ENCODE measurements around the gene SPAG9. TPM values are rescaled to one million over a fixed set of nuclear protein-coding genes. Genes with fewer than 3 reads are reported as not detected.

The SPAG9 gene
- total and polyA plus RNA-seq, 2 donors from 2014 or later = 15.4 to 93.3 TPM

- DNase-seq = peak in 1 of 5 donors; percentile 14
- Histone ChIP-seq H3K4me1 (ENCODE audit: control insufficient read depth in 2 of 3, insufficient read depth in 2 of 3, low read depth in 1 of 3, low read length in 3 of 3) (peaks cover 0 to 6% (median 6%) of the 10 kb centered on the region in 3 donors), H3K9ac (ENCODE audit: low read length in 3 of 3) (no peak overlapping the region), H3K4me3 (ENCODE audit: low read length in 3 of 3) (no peak overlapping the region), H3K36me3 (ENCODE audit: control insufficient read depth in 2 of 3, insufficient read depth in 3 of 3, low read length in 3 of 3) (no peaks in the 10 kb centered on the region), H3K9me3 (ENCODE audit: control insufficient read depth in 2 of 3, insufficient read depth in 1 of 3, low read length in 3 of 3) (no peaks in the 10 kb centered on the region), H3K27me3 (ENCODE audit: control insufficient read depth, insufficient read depth, low read length) (no peaks in the 10 kb centered on the region), H3K27ac (ENCODE audit: low read depth in 2 of 2, low read length in 2 of 2) (no peak overlapping the region)
- FAIRE-seq = no peak
- intact Hi-C loops (cut with DNase I) = no loop called here
- TF ChIP-seq, protein P1, sequence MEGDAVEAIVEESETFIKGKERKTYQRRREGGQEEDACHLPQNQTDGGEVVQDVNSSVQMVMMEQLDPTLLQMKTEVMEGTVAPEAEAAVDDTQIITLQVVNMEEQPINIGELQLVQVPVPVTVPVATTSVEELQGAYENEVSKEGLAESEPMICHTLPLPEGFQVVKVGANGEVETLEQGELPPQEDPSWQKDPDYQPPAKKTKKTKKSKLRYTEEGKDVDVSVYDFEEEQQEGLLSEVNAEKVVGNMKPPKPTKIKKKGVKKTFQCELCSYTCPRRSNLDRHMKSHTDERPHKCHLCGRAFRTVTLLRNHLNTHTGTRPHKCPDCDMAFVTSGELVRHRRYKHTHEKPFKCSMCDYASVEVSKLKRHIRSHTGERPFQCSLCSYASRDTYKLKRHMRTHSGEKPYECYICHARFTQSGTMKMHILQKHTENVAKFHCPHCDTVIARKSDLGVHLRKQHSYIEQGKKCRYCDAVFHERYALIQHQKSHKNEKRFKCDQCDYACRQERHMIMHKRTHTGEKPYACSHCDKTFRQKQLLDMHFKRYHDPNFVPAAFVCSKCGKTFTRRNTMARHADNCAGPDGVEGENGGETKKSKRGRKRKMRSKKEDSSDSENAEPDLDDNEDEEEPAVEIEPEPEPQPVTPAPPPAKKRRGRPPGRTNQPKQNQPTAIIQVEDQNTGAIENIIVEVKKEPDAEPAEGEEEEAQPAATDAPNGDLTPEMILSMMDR (IDR thresholded peaks at IDR 0.05; ENCODE audit: borderline replicate concordance, extremely low read depth, insufficient read depth) = no peak
Observed at GRCh38 chr17:51050291-51051033, 70.2 kb downstream of the SPAG9 start.

- H3K36me3 ChIP-seq (ENCODE audit: control insufficient read depth in 2 of 3, insufficient read depth in 3 of 3, low read length in 3 of 3) = no peaks in the 10 kb centered on the region
- intact Hi-C loops (cut with DNase I) = no loop called here
- DNase-seq (peak; percentile 78 to 99 (median 95)), FAIRE-seq (peak; percentile 84)
- H3K27ac ChIP-seq (ENCODE audit: low read depth in 2 of 2, low read length in 2 of 2) = peak overlapping the region in 1 of 2 donors; percentile 73
- H3K9me3 ChIP-seq (ENCODE audit: control insufficient read depth in 2 of 3, insufficient read depth in 1 of 3, low read length in 3 of 3) = no peaks in the 10 kb centered on the region
- no peaks in the 10 kb centered on the region for H3K27me3 ChIP-seq (ENCODE audit: control insufficient read depth, insufficient read depth, low read length)
- peaks cover 0 to 6% (median 6%) of the 10 kb centered on the region in 3 donors for H3K4me1 ChIP-seq (ENCODE audit: control insufficient read depth in 2 of 3, insufficient read depth in 2 of 3, low read depth in 1 of 3, low read length in 3 of 3)
- H3K4me3 ChIP-seq (ENCODE audit: low read length in 3 of 3) = peak overlapping the region; percentile 55 to 71 (median 67)
- TF ChIP-seq, protein P1 (IDR thresholded peaks at IDR 0.05; ENCODE audit: borderline replicate concordance, extremely low read depth, insufficient read depth) = no peak
- H3K9ac ChIP-seq (ENCODE audit: low read length in 3 of 3) = peak overlapping the region in 2 of 3 donors; percentile 29 to 39
Observed at GRCh38 chr17:51046514-51047384, 73.9 kb downstream of the SPAG9 start.

DNA sequence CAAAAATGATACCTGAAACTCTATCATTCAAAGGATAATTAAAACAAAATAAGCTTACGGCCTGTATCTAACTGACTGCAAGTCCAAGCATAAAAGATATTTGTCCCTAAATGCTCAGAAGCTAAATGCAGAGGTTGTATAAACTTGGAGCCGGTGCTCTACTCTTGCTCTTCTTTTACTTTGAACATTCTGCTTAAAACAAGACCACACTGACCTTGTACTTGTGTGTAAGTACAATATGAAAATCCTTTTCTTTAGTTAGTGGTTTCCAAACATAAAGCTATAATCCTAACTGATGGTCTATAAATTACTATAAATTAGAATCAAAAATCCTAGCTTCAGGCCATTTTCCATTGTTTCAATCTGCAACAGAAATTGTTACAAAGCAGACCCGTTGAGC lies 74.6 kb downstream of the SPAG9 start:
- Histone ChIP-seq H3K27ac (ENCODE audit: low read depth in 2 of 2, low read length in 2 of 2) (peak overlapping the region in 1 of 2 donors; percentile 73), H3K9me3 (ENCODE audit: control insufficient read depth in 2 of 3, insufficient read depth in 1 of 3, low read length in 3 of 3) (no peaks in the 10 kb centered on the region), H3K9ac (ENCODE audit: low read length in 3 of 3) (peak overlapping the region in 2 of 3 donors; percentile 29 to 39), H3K27me3 (ENCODE audit: control insufficient read depth, insufficient read depth, low read length) (no peaks in the 10 kb centered on the region), H3K4me1 (ENCODE audit: control insufficient read depth in 2 of 3, insufficient read depth in 2 of 3, low read depth in 1 of 3, low read length in 3 of 3) (peaks cover 0 to 6% (median 6%) of the 10 kb centered on the region in 3 donors), H3K4me3 (ENCODE audit: low read length in 3 of 3) (peak overlapping the region; percentile 55 to 71 (median 67)), H3K36me3 (ENCODE audit: control insufficient read depth in 2 of 3, insufficient read depth in 3 of 3, low read length in 3 of 3) (no peaks in the 10 kb centered on the region)
- TF ChIP-seq, protein P1 (IDR thresholded peaks at IDR 0.05; ENCODE audit: borderline replicate concordance, extremely low read depth, insufficient read depth) = no peak
- intact Hi-C loops (cut with DNase I) = no loop called here
- FAIRE-seq (no peak), DNase-seq (peak in 1 of 5 donors; percentile 54)
